K562 (cell line): ENCODE data around the gene CSTF1. TPM values are rescaled to one million over a fixed set of nuclear protein-coding genes. Genes with fewer than 3 reads are reported as not detected.

Experiments
- ATAC-seq: fragments of 200-7000 bp; cut with Tn5 transposase; 3 replicates; pipeline ENCODE4 v1.9.1; 2020; ENCODE audit warnings: moderate library complexity
- BruUV-seq: library from RNA; stranded (reverse); fragments of 400-500 nt; replicated peaks from 2 replicates; lab custom pipeline; 2021; lab: Mats Ljungman, UMichigan
- CTCF ChIA-PET: fragments of 300-600 bp; formaldehyde crosslinking; extraction: SDS; loops from one replicate; lab custom pipeline; 2021; ENCODE audit warnings: low intra/inter-chr PET ratio; lab: Yijun Ruan, JAX
- POLR2A ChIA-PET: fragments of 300-600, 350-650 bp; sonication (Branson Sonifier 250); formaldehyde crosslinking; extraction: SDS; loops from one replicate; lab custom pipeline; 2021; ENCODE audit warnings: antibody characterized with exemption, inconsistent platforms; lab: Yijun Ruan, JAX
- DNase-seq, 4 experiments: peaks; one replicate each; pipeline versions ENCODE4 v3.0.0 to v3.0.0-alpha.2; 2011 to 2018; ENCODE audit warnings: low spot score in 3 of 4, mixed read lengths in 3 of 4; ENCODE audit errors: extremely low read depth in 1 of 4
- FAIRE-seq: peaks from 2 replicates; lab custom pipeline; 2011; peaks lifted over from hg19 to GRCh38; lab: Jason Lieb, UNC
- H2AFZ ChIP-seq: 2 replicates; pipeline ENCODE4 v1.6.0; 2011; ENCODE audit warnings: low read depth, low read length, control low read depth, inconsistent platforms
- H3K27ac ChIP-seq: fragments of 200-600 bp; 3 replicates; pipeline ENCODE4 v1.8.0; 2011; ENCODE audit warnings: low read depth, mild to moderate bottlenecking, control low read depth, inconsistent platforms, low read length, moderate library complexity, mixed read lengths; ENCODE audit errors: extremely low read depth
- H3K27me3 ChIP-seq, 2 experiments: fragments of 300-600 bp in 1 of 2; 2 replicates in 1 of 2; 3 replicates in 1 of 2; pipeline versions ENCODE4 v1.6.0 to v1.8.0; 2011; ENCODE audit warnings: inconsistent platforms in 2 of 2, low read length in 2 of 2, mild to moderate bottlenecking in 1 of 2, mixed read lengths in 1 of 2, moderate library complexity in 1 of 2; ENCODE audit not compliant: control insufficient read depth in 2 of 2, insufficient read depth in 2 of 2
- H3K36me3 ChIP-seq: fragments of 300-600 bp; 3 replicates; pipeline ENCODE4 v1.8.0; 2011; ENCODE audit warnings: mild to moderate bottlenecking, low read length, inconsistent platforms; ENCODE audit not compliant: control insufficient read depth, insufficient read depth
- H3K4me1 ChIP-seq, 2 experiments: fragments of 200-600 bp in 1 of 2; replicated peaks in 1 of 2; 2 replicates in 1 of 2; 3 replicates in 1 of 2; pipeline versions ENCODE4 v1.5.1 to v1.8.0; 2011; ENCODE audit warnings: inconsistent platforms in 2 of 2, low read length in 2 of 2, mild to moderate bottlenecking in 1 of 2, mixed read lengths in 1 of 2, moderate library complexity in 1 of 2; ENCODE audit not compliant: control insufficient read depth in 2 of 2, insufficient read depth in 2 of 2
- H3K4me2 ChIP-seq: 2 replicates; pipeline ENCODE4 v1.6.1; 2011; ENCODE audit warnings: low read length, control low read depth, inconsistent platforms, mixed read lengths; ENCODE audit not compliant: insufficient read depth
- H3K4me3 ChIP-seq: fragments of 200-600 bp; sonication (generic), shearing (Covaris generic); 2 replicates; pipeline ENCODE4 v1.5.1; 2016; ENCODE audit warnings: control low read depth, inconsistent platforms
- H3K79me2 ChIP-seq: fragments of 200-600 bp; 3 replicates; pipeline ENCODE4 v1.8.0; 2011; ENCODE audit warnings: low read length, inconsistent platforms; ENCODE audit not compliant: control insufficient read depth, insufficient read depth
- H3K9ac ChIP-seq, 2 experiments: 2 replicates each; pipeline versions ENCODE4 v1.6.0 to v1.6.1; 2011; ENCODE audit warnings: low read depth in 2 of 2, low read length in 2 of 2, control low read depth in 1 of 2, inconsistent platforms in 1 of 2, mild to moderate bottlenecking in 1 of 2, mixed read lengths in 1 of 2; ENCODE audit not compliant: insufficient read depth in 1 of 2
- H3K9me1 ChIP-seq: one replicate; pipeline ENCODE4 v1.6.0; 2011; ENCODE audit warnings: inconsistent platforms, mild to moderate bottlenecking, low read length, moderate library complexity; ENCODE audit not compliant: control insufficient read depth, insufficient read depth
- H3K9me3 ChIP-seq: replicated peaks from 2 replicates; pipeline ENCODE4 v1.5.1; 2011; ENCODE audit warnings: low read depth, low read length, inconsistent platforms; ENCODE audit not compliant: control insufficient read depth, insufficient read depth
- H4K20me1 ChIP-seq: replicated peaks from 2 replicates; pipeline ENCODE4 v1.6.1; 2011; ENCODE audit warnings: low read length, inconsistent platforms, mixed read lengths; ENCODE audit not compliant: control insufficient read depth, insufficient read depth
- EWSR1 ChIP-seq: fragments of 450-650 bp; IDR thresholded peaks from 2 replicates; pipeline ENCODE4 v1.6.1; 2018; ENCODE audit warnings: borderline replicate concordance, mild to moderate bottlenecking, low read depth, moderate library complexity; ENCODE audit not compliant: partially characterized antibody
- HMG20A ChIP-seq: fragments of 450-650 bp; formaldehyde crosslinking; conservative IDR thresholded peaks from 2 replicates; pipeline ENCODE4 v1.4.0; 2020; ENCODE audit warnings: mild to moderate bottlenecking, mixed read lengths
- TEAD4 ChIP-seq, 2 experiments: sonication (generic) in 1 of 2; formaldehyde crosslinking in 1 of 2; IDR thresholded peaks; 2 replicates each; pipeline versions ENCODE4 v1.6.1 to v1.8.0; 2012 to 2022; ENCODE audit warnings: borderline replicate concordance in 1 of 2, inconsistent platforms in 1 of 2, low read length in 1 of 2, mild to moderate bottlenecking in 1 of 2, missing genetic modification reagents in 1 of 2
- WGBS: fragments of 100-300 bp; shearing (Covaris generic); methylation state at CpG from one replicate; pipeline ENCODE4 v1.1.6; 2016; ENCODE audit warnings: low coverage, mixed read lengths; ENCODE audit not compliant: insufficient coverage; ENCODE audit errors: missing lambda C conversion rate; 5-methylcytosine and 5-hydroxymethylcytosine counted together
- in situ Hi-C: fragments of 300-500 bp; cut with MboI; formaldehyde crosslinking; loops from 4 replicates; pipeline ENCODE4 v1.15.0; 2018; ENCODE audit warnings: inconsistent platforms, mixed read lengths
- intact Hi-C: fragments of 100-400 bp; cut with micrococcal nuclease; formaldehyde crosslinking; loops from 2 replicates; pipeline ENCODE4 v1.14.2; 2022
- polyA plus RNA-seq, 8 experiments: library from polyadenylated mRNA; depleted of rRNA in 4 of 8; stranded (reverse) in 5 of 8; unstranded in 3 of 8; fragments of >200 nt; fragmentation: Nextera tagmentation in 2 of 8; fragmentation: Illumina TruSeq in 1 of 8; extraction: Ambion mirVana in 2 of 8; extraction: Trizol in 1 of 8; gene quantifications; 2 replicates each; pipeline versions ENCODE4 v1.2.1 to v1.2.3, GENCODE V29; 2011 to 2014; ENCODE audit warnings: inconsistent platforms in 1 of 8, missing spikeins in 1 of 8
- total RNA-seq, 7 experiments: library from RNA; depleted of rRNA in 6 of 7; stranded (reverse); fragments of >200 nt in 6 of 7; fragmentation: Illumina TruSeq in 2 of 7; extraction: Trizol in 2 of 7; gene quantifications; 2 replicates each; pipeline versions ENCODE4 v1.2.1 to v1.2.3, GENCODE V29; 2011 to 2021; ENCODE audit warnings: low replicate concordance in 1 of 7
- TF ChIP-seq, protein P1 (sequence below): fragments of 450-650 bp; IDR thresholded peaks from 2 replicates; pipeline ENCODE4 v1.6.1; 2017; ENCODE audit warnings: antibody characterized with exemption
- TF ChIP-seq, protein P2 (sequence below): fragments of 250-450 bp; sonication (Bioruptor Pico); IDR thresholded peaks from 2 replicates; pipeline ENCODE4 v1.8.0; 2022; ENCODE audit warnings: moderate library complexity, mild to moderate bottlenecking, inconsistent platforms
- TF ChIP-seq, protein P3 (sequence below), 2 experiments: fragments of 450-650 bp; conservative IDR thresholded peaks; 2 replicates each; pipeline ENCODE4 v1.6.1; 2017; ENCODE audit warnings: mild to moderate bottlenecking in 2 of 2, moderate library complexity in 2 of 2
- TF ChIP-seq, protein P4 (sequence below): sonication (generic); formaldehyde crosslinking; IDR thresholded peaks from 2 replicates; pipeline ENCODE4 v1.8.1; 2022; ENCODE audit warnings: missing genetic modification reagents
- TF ChIP-seq, protein P5 (sequence below): fragments of 200-800 bp; sonication (Bioruptor generic); IDR thresholded peaks from 2 replicates; pipeline ENCODE4 v1.6.1; 2017; ENCODE audit warnings: missing genetic modification characterization, missing compliant biosample characterization

CSTF1 gene
- total and polyA plus RNA-seq, 9 of the 15 experiments (the other 6 are each of a cell fraction or from before 2014, with no cell fraction given) = 30.8 to 110 (median 53.4) TPM

DNA sequence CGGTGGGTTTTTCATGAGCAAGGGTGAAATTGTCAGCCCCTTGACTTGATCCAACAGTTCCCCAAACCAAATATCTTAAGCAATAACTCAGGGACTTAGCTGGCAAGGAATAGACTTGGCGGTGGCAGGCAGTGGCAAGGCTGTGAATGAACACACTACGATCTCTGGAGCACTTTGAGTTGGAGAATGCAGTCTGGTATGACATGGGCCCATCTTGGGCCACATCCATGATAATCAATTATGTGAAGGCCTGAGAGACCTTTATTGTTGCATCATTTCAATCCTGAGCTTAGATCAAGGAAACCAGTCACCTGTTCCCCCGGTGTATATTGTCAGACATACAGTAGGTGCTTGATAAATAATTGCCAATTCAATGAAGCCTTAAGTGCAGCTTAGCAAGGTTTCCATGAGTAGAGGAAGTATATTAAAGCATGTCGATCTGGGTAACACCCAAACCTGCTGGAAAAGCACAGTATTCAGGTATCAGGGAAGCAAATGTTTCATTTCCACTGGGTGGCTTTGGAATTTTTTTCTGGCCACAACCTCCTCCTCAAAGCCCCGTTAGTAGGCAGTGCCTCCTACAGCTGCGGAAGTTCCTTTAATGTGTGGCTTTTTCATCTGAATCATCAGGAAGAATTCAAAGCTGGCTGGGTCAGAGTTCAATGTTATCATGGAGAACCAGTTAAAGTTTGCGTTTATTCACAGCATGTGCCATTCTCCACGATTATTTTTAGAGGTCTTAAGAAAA is 29.8 kb downstream of the CSTF1 start (continued):
- TF ChIP-seq TEAD4 (IDR thresholded peaks at IDR 0.05; ENCODE audit: low read length) (peak; percentile 69), TEAD4 (CRISPR knock-in tag; IDR thresholded peaks at IDR 0.05; ENCODE audit: borderline replicate concordance) (no peak), EWSR1 (no peak), HMG20A (CRISPR knock-in tag) (no peak)
- TF ChIP-seq, protein P1, sequence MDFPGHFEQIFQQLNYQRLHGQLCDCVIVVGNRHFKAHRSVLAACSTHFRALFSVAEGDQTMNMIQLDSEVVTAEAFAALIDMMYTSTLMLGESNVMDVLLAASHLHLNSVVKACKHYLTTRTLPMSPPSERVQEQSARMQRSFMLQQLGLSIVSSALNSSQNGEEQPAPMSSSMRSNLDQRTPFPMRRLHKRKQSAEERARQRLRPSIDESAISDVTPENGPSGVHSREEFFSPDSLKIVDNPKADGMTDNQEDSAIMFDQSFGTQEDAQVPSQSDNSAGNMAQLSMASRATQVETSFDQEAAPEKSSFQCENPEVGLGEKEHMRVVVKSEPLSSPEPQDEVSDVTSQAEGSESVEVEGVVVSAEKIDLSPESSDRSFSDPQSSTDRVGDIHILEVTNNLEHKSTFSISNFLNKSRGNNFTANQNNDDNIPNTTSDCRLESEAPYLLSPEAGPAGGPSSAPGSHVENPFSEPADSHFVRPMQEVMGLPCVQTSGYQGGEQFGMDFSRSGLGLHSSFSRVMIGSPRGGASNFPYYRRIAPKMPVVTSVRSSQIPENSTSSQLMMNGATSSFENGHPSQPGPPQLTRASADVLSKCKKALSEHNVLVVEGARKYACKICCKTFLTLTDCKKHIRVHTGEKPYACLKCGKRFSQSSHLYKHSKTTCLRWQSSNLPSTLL = no peak
- TF ChIP-seq, protein P2, sequence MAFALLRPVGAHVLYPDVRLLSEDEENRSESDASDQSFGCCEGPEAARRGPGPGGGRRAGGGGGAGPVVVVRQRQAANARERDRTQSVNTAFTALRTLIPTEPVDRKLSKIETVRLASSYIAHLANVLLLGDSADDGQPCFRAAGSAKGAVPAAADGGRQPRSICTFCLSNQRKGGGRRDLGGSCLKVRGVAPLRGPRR (CRISPR knock-in tag) = no peak

DNA sequence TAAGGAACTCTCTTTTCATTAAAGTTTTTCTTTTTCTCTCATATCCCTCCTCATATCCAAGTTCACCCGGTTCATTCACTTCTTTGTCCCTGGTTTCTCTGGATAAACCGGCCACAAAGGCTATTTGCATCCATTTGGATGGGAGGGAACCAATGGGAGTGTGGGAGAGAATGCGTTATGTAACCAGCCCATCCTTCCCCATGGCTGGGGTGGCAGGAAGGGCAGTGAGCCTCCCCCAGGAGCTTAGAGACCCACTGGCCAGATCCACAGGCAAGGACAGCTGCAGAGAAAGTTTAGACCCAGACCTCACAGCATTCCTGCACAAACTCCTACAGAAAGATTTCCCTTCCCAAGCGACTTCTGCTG is 30.4 kb downstream of the CSTF1 start:
- Histone ChIP-seq H3K36me3 (peaks cover 82% of the 10 kb centered on the region), H3K9me1 (no peaks in the 10 kb centered on the region), H4K20me1 (peaks cover 20% of the 10 kb centered on the region; the same call in 1 of the 2 replicates), H3K9ac (peak overlapping the region; percentile 62 to 75; a peak in 2 of 4 replicates), H3K4me2 (peak overlapping the region; percentile 62), H3K27me3 (no peaks in the 10 kb centered on the region), H2AFZ (no peak overlapping the region), H3K4me1 (peaks cover 28 to 78% of the 10 kb centered on the region in 2 experiments), H3K9me3 (no peaks in the 10 kb centered on the region), H3K27ac (peak overlapping the region; percentile 27; the same call in 2 of the 3 replicates), H3K79me2 (peaks cover 99% of the 10 kb centered on the region), H3K4me3 (no peak overlapping the region)
- CTCF ChIA-PET = no interaction called here
- DNase-seq (peak; percentile 42 to 54 (median 50)), FAIRE-seq (no peak), ATAC-seq (no peak)
- in situ Hi-C loops (no loop called here), intact Hi-C loops (no loop called here)
- POLR2A ChIA-PET = interaction anchor here (1.4 to 6.8 kb wide), 4 partner anchors 10 to 31 kb away, joined by 7 to 72 read pairs (median 12); partner anchors contain the start of genes AURKA, CASS4 and CSTF1
- WGBS = 21% methylated on average over 4 of the region's 4 CpGs
- BruUV-seq = no TSS peak
- TF ChIP-seq, protein P3, sequence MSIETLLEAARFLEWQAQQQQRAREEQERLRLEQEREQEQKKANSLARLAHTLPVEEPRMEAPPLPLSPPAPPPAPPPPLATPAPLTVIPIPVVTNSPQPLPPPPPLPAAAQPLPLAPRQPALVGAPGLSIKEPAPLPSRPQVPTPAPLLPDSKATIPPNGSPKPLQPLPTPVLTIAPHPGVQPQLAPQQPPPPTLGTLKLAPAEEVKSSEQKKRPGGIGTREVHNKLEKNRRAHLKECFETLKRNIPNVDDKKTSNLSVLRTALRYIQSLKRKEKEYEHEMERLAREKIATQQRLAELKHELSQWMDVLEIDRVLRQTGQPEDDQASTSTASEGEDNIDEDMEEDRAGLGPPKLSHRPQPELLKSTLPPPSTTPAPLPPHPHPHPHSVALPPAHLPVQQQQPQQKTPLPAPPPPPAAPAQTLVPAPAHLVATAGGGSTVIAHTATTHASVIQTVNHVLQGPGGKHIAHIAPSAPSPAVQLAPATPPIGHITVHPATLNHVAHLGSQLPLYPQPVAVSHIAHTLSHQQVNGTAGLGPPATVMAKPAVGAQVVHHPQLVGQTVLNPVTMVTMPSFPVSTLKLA (conservative IDR thresholded peaks at IDR 0.05) = 0 out of 4 replicates have a peak, but pooled peaks of 1 of the 2 experiments have one; percentile 7
- TF ChIP-seq, protein P4, sequence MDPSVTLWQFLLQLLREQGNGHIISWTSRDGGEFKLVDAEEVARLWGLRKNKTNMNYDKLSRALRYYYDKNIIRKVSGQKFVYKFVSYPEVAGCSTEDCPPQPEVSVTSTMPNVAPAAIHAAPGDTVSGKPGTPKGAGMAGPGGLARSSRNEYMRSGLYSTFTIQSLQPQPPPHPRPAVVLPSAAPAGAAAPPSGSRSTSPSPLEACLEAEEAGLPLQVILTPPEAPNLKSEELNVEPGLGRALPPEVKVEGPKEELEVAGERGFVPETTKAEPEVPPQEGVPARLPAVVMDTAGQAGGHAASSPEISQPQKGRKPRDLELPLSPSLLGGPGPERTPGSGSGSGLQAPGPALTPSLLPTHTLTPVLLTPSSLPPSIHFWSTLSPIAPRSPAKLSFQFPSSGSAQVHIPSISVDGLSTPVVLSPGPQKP (CRISPR knock-in tag) = no peak
- TF ChIP-seq, protein P5, sequence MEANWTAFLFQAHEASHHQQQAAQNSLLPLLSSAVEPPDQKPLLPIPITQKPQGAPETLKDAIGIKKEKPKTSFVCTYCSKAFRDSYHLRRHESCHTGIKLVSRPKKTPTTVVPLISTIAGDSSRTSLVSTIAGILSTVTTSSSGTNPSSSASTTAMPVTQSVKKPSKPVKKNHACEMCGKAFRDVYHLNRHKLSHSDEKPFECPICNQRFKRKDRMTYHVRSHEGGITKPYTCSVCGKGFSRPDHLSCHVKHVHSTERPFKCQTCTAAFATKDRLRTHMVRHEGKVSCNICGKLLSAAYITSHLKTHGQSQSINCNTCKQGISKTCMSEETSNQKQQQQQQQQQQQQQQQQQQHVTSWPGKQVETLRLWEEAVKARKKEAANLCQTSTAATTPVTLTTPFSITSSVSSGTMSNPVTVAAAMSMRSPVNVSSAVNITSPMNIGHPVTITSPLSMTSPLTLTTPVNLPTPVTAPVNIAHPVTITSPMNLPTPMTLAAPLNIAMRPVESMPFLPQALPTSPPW (CRISPR knock-in tag) = 0 out of 2 replicates have a peak, but pooled peaks have one; percentile 4
